HepG2 (cell line): ENCODE measurements around the gene CCDC33. TPM values are rescaled to one million over a fixed set of nuclear protein-coding genes. Genes with fewer than 3 reads are reported as not detected.

Experiments
- DMAP1 ChIP-seq: IDR thresholded peaks from 2 replicates; pipeline ENCODE4 v1.6.1; 2016
- ZBTB40 ChIP-seq, 2 experiments: fragments of 450-650 bp in 1 of 2; sonication (generic) in 1 of 2; formaldehyde crosslinking in 1 of 2; IDR thresholded peaks; 2 replicates each; pipeline versions ENCODE4 v1.6.1 to v1.8.0; 2016 to 2022; ENCODE audit warnings: antibody characterized with exemption in 1 of 2, mild to moderate bottlenecking in 1 of 2, missing genetic modification reagents in 1 of 2
- polyA plus RNA-seq, 8 experiments: library from polyadenylated mRNA; depleted of rRNA in 3 of 8; stranded (reverse) in 7 of 8; unstranded in 1 of 8; fragments of >200 nt; fragmentation: Illumina TruSeq in 4 of 8; extraction: Trizol in 4 of 8; gene quantifications; 2 replicates each; pipeline versions ENCODE4 v1.2.1 to v1.2.3, GENCODE V29; 2011 to 2016; ENCODE audit warnings: low read depth in 4 of 8, missing spikeins in 1 of 8, mixed read lengths in 1 of 8; ENCODE audit not compliant: insufficient read depth in 1 of 8
- total RNA-seq, 5 experiments: library from RNA; depleted of rRNA; stranded (reverse); fragments of >200 nt; fragmentation: Illumina TruSeq; extraction: Trizol; gene quantifications; 2 replicates each; pipeline ENCODE4 v1.2.3, GENCODE V29; 2016; ENCODE audit warnings: low read depth in 1 of 5

The CCDC33 gene
- total and polyA plus RNA-seq, 2 of the 13 experiments (the other 11 are each of a cell fraction or from before 2014, with no cell fraction given), result 0.30 TPM; not detected in 1

GRCh38 chr15:74381481-74381880 lies 145.4 kb downstream of the CCDC33 start (continued):
- TF ChIP-seq ZBTB40 (IDR thresholded peaks at IDR 0.05) (no peak), ZBTB40 (CRISPR knock-in tag; IDR thresholded peaks at IDR 0.05) (no peak), DMAP1 (CRISPR knock-in tag) (no peak)
